H1 (cell line): ENCODE data around the gene TMPRSS4. TPM values are rescaled to one million over a fixed set of nuclear protein-coding genes. Genes with fewer than 3 reads are reported as not detected.

ENCODE experiments used
- CBX5 ChIP-seq: fragments of 300-800, 300-1000 bp; sonication (generic); IDR thresholded peaks from 2 replicates; pipeline ENCODE4 v1.7.1; 2016; ENCODE audit warnings: antibody characterized with exemption, low read length, low read depth
- CHD2 ChIP-seq: IDR thresholded peaks from 2 replicates; pipeline ENCODE4 v1.6.1; 2012; ENCODE audit warnings: low read length, improper control_type of control experiment
- EP300 ChIP-seq, 2 experiments: IDR thresholded peaks; 1 replicate in 1 of 2; 2 replicates in 1 of 2; pipeline ENCODE4 v1.6.1; 2011 to 2012; ENCODE audit warnings: low read depth in 2 of 2, low read length in 2 of 2, mild to moderate bottlenecking in 2 of 2, borderline replicate concordance in 1 of 2, inconsistent platforms in 1 of 2, moderate library complexity in 1 of 2
- EZH2 ChIP-seq: fragments of 200-600 bp; sonication (generic); IDR thresholded peaks from 2 replicates; pipeline ENCODE4 v1.7.1; 2012; ENCODE audit warnings: low read depth, mild to moderate bottlenecking, moderate library complexity, low read length, inconsistent platforms; ENCODE audit not compliant: severe bottlenecking
- HDAC2 ChIP-seq, 2 experiments: fragments of 300-600 bp in 1 of 2; sonication (generic) in 1 of 2; IDR thresholded peaks; 2 replicates each; pipeline ENCODE4 v1.6.1; 2011 to 2012; ENCODE audit warnings: low read depth in 2 of 2, low read length in 2 of 2, mild to moderate bottlenecking in 2 of 2, moderate library complexity in 2 of 2, borderline replicate concordance in 1 of 2, inconsistent platforms in 1 of 2
- KDM4A ChIP-seq: IDR thresholded peaks from one replicate; pipeline ENCODE4 v1.7.1; 2012; ENCODE audit warnings: low read depth, mild to moderate bottlenecking, moderate library complexity, low read length, inconsistent platforms; ENCODE audit not compliant: severe bottlenecking
- RFX5 ChIP-seq: IDR thresholded peaks from 2 replicates; pipeline ENCODE4 v1.6.1; 2011; ENCODE audit warnings: low read depth, low read length, improper control_type of control experiment, borderline replicate concordance
- SP1 ChIP-seq: IDR thresholded peaks from 2 replicates; pipeline ENCODE4 v1.6.1; 2011; ENCODE audit warnings: low read depth, low read length
- SRF ChIP-seq: IDR thresholded peaks from 2 replicates; pipeline ENCODE4 v1.6.1; 2011; ENCODE audit warnings: mild to moderate bottlenecking, low read depth, low read length, moderate library complexity
- polyA plus RNA-seq, 7 experiments: library from polyadenylated mRNA; depleted of rRNA in 3 of 7; stranded (reverse) in 5 of 7; unstranded in 2 of 7; fragments of >200 nt in 5 of 7; fragments of 200-250 nt in 2 of 7; gene quantifications; 1 replicate in 5 of 7; 2 replicates in 1 of 7; 4 replicates in 1 of 7; pipeline versions ENCODE4 v1.2.1 to v1.2.3, GENCODE V29; 2011 to 2013; ENCODE audit warnings: missing spikeins in 2 of 7, mixed read lengths in 2 of 7
- total RNA-seq: library from RNA; stranded (reverse); fragmentation: NEBNext Ultra II Directional; extraction: Animal tissue kit (Norgen Biotek cat#: 25700); gene quantifications from 2 replicates; pipeline ENCODE4 v1.2.1, GENCODE V29; 2021
- TF ChIP-seq, protein P1 (sequence below): fragments of 300-600 bp; sonication (generic); IDR thresholded peaks from 2 replicates; pipeline ENCODE4 v1.7.1; 2012; ENCODE audit warnings: low read length, moderate library complexity, mild to moderate bottlenecking, inconsistent platforms; ENCODE audit not compliant: insufficient replicate concordance
- TF ChIP-seq, protein P2 (sequence below): IDR thresholded peaks from 2 replicates; pipeline ENCODE4 v1.6.1; 2011; ENCODE audit warnings: low read depth, mild to moderate bottlenecking, low read length; ENCODE audit not compliant: insufficient read depth

TMPRSS4 gene
- total and polyA plus RNA-seq, 2 of the 8 experiments (the other 6 are each of a cell fraction or from before 2014, with no cell fraction given), result 0.11 to 0.58 TPM

DNA sequence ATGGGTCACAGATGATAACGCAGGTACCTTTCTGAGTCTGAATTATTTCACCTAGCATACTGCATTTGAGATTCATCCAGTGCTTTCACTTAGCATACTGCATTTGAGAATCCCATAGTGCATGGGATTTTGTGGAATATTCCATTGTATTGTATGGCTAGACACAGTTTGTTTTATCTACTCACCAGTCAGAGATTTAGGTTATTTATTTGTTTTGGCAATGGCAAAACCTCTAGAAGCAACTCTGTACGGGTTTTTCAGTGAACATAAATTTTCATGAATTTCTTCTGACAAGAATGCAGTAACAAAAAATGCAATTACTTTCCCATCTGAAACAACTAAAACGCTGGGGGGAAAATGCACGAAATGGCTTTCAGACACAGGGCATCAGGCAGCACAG, 51.4 kb downstream of the TMPRSS4 start (continued):
- TF ChIP-seq, protein P1, sequence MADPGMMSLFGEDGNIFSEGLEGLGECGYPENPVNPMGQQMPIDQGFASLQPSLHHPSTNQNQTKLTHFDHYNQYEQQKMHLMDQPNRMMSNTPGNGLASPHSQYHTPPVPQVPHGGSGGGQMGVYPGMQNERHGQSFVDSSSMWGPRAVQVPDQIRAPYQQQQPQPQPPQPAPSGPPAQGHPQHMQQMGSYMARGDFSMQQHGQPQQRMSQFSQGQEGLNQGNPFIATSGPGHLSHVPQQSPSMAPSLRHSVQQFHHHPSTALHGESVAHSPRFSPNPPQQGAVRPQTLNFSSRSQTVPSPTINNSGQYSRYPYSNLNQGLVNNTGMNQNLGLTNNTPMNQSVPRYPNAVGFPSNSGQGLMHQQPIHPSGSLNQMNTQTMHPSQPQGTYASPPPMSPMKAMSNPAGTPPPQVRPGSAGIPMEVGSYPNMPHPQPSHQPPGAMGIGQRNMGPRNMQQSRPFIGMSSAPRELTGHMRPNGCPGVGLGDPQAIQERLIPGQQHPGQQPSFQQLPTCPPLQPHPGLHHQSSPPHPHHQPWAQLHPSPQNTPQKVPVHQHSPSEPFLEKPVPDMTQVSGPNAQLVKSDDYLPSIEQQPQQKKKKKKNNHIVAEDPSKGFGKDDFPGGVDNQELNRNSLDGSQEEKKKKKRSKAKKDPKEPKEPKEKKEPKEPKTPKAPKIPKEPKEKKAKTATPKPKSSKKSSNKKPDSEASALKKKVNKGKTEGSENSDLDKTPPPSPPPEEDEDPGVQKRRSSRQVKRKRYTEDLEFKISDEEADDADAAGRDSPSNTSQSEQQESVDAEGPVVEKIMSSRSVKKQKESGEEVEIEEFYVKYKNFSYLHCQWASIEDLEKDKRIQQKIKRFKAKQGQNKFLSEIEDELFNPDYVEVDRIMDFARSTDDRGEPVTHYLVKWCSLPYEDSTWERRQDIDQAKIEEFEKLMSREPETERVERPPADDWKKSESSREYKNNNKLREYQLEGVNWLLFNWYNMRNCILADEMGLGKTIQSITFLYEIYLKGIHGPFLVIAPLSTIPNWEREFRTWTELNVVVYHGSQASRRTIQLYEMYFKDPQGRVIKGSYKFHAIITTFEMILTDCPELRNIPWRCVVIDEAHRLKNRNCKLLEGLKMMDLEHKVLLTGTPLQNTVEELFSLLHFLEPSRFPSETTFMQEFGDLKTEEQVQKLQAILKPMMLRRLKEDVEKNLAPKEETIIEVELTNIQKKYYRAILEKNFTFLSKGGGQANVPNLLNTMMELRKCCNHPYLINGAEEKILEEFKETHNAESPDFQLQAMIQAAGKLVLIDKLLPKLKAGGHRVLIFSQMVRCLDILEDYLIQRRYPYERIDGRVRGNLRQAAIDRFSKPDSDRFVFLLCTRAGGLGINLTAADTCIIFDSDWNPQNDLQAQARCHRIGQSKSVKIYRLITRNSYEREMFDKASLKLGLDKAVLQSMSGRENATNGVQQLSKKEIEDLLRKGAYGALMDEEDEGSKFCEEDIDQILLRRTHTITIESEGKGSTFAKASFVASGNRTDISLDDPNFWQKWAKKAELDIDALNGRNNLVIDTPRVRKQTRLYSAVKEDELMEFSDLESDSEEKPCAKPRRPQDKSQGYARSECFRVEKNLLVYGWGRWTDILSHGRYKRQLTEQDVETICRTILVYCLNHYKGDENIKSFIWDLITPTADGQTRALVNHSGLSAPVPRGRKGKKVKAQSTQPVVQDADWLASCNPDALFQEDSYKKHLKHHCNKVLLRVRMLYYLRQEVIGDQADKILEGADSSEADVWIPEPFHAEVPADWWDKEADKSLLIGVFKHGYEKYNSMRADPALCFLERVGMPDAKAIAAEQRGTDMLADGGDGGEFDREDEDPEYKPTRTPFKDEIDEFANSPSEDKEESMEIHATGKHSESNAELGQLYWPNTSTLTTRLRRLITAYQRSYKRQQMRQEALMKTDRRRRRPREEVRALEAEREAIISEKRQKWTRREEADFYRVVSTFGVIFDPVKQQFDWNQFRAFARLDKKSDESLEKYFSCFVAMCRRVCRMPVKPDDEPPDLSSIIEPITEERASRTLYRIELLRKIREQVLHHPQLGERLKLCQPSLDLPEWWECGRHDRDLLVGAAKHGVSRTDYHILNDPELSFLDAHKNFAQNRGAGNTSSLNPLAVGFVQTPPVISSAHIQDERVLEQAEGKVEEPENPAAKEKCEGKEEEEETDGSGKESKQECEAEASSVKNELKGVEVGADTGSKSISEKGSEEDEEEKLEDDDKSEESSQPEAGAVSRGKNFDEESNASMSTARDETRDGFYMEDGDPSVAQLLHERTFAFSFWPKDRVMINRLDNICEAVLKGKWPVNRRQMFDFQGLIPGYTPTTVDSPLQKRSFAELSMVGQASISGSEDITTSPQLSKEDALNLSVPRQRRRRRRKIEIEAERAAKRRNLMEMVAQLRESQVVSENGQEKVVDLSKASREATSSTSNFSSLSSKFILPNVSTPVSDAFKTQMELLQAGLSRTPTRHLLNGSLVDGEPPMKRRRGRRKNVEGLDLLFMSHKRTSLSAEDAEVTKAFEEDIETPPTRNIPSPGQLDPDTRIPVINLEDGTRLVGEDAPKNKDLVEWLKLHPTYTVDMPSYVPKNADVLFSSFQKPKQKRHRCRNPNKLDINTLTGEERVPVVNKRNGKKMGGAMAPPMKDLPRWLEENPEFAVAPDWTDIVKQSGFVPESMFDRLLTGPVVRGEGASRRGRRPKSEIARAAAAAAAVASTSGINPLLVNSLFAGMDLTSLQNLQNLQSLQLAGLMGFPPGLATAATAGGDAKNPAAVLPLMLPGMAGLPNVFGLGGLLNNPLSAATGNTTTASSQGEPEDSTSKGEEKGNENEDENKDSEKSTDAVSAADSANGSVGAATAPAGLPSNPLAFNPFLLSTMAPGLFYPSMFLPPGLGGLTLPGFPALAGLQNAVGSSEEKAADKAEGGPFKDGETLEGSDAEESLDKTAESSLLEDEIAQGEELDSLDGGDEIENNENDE, result no peak
- TF ChIP-seq EP300 (IDR thresholded peaks at IDR 0.05; ENCODE audit: borderline replicate concordance in 1 of 2, low read depth in 2 of 2, low read length in 2 of 2) (no peak), RFX5 (no peak), SRF (no peak), SP1 (no peak), CBX5 (no peak), EZH2 (no peak), CHD2 (no peak), HDAC2 (IDR thresholded peaks at IDR 0.05; ENCODE audit: borderline replicate concordance in 1 of 2, low read depth in 2 of 2, low read length in 2 of 2) (no peak), KDM4A (no peak)
- TF ChIP-seq, protein P2, sequence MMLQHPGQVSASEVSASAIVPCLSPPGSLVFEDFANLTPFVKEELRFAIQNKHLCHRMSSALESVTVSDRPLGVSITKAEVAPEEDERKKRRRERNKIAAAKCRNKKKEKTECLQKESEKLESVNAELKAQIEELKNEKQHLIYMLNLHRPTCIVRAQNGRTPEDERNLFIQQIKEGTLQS, result no peak
